IMR-90 (cell line): ENCODE data around the gene DPEP3. TPM values are rescaled to one million over a fixed set of nuclear protein-coding genes. Genes with fewer than 3 reads are reported as not detected.

ENCODE experiments used
- ATAC-seq: fragments of 200-7000 bp; cut with Tn5 transposase; 2 replicates; pipeline ENCODE4 v1.9.1; 2020; ENCODE audit warnings: low read depth, mild to moderate bottlenecking, moderate library complexity
- BruUV-seq: library from RNA; stranded (reverse); fragments of 400-500 nt; replicated peaks from 2 replicates; lab custom pipeline; 2021; lab: Mats Ljungman, UMichigan
- CTCF ChIA-PET: fragments of 300-600 bp; formaldehyde crosslinking; extraction: SDS; loops from one replicate; lab custom pipeline; 2021; ENCODE audit warnings: antibody characterized with exemption; lab: Yijun Ruan, JAX
- POLR2A ChIA-PET: fragments of 300-600 bp; sonication (Branson Sonifier 250); formaldehyde crosslinking; loops from one replicate; lab custom pipeline; 2022; ENCODE audit warnings: antibody characterized with exemption; ENCODE audit not compliant: unreplicated experiment; lab: Charles Lee
- DNase-seq: peaks from one replicate; pipeline ENCODE4 v3.0.0; 2013
- H2AFZ ChIP-seq: replicated peaks from 2 replicates; pipeline ENCODE3; 2013; ENCODE audit warnings: low read length, mild to moderate bottlenecking; ENCODE audit not compliant: poor library complexity
- H2AK5ac ChIP-seq: 2 replicates; pipeline ENCODE4 v1.6.1; 2013; ENCODE audit warnings: low read depth, low read length, inconsistent platforms
- H2AK9ac ChIP-seq: replicated peaks from 2 replicates; pipeline ENCODE3; 2013; ENCODE audit warnings: mild to moderate bottlenecking, low read depth, low read length, moderate library complexity; ENCODE audit not compliant: poor library complexity
- H2BK120ac ChIP-seq: 2 replicates; pipeline ENCODE4 v1.6.1; 2013; ENCODE audit warnings: low read depth, low read length, inconsistent platforms
- H2BK15ac ChIP-seq: 3 replicates; pipeline ENCODE4 v1.6.1; 2013; ENCODE audit warnings: low read depth, low read length, inconsistent platforms
- H2BK20ac ChIP-seq: 2 replicates; pipeline ENCODE4 v1.6.1; 2013; ENCODE audit warnings: low read depth, mild to moderate bottlenecking, inconsistent platforms, low read length, moderate library complexity
- H2BK5ac ChIP-seq: 2 replicates; pipeline ENCODE4 v1.6.1; 2013; ENCODE audit warnings: mild to moderate bottlenecking, low read depth, low read length, inconsistent platforms; ENCODE audit not compliant: poor library complexity, severe bottlenecking
- H3K14ac ChIP-seq: replicated peaks from 2 replicates; pipeline ENCODE4 v1.6.1; 2013; ENCODE audit warnings: low read depth, low read length, inconsistent platforms
- H3K18ac ChIP-seq: 2 replicates; pipeline ENCODE4 v1.6.1; 2013; ENCODE audit warnings: low read depth, low read length, control low read depth
- H3K23ac ChIP-seq: 2 replicates; pipeline ENCODE4 v1.6.1; 2013; ENCODE audit warnings: low read depth, low read length, inconsistent platforms
- H3K27ac ChIP-seq: 2 replicates; pipeline ENCODE4 v1.5.1; 2013; ENCODE audit warnings: mild to moderate bottlenecking, control low read depth, low read length; ENCODE audit not compliant: insufficient read depth
- H3K27me3 ChIP-seq: 2 replicates; pipeline ENCODE4 v1.6.1; 2013; ENCODE audit warnings: low read length; ENCODE audit not compliant: control insufficient read depth, insufficient read depth
- H3K36me3 ChIP-seq: 2 replicates; pipeline ENCODE4 v1.6.1; 2013; ENCODE audit warnings: low read length, mixed read lengths; ENCODE audit not compliant: control insufficient read depth, insufficient read depth
- H3K4ac ChIP-seq: 2 replicates; pipeline ENCODE4 v1.6.1; 2013; ENCODE audit warnings: low read depth, low read length, inconsistent platforms
- H3K4me1 ChIP-seq: 2 replicates; pipeline ENCODE4 v1.6.1; 2013; ENCODE audit warnings: low read length, mixed read lengths; ENCODE audit not compliant: control insufficient read depth, insufficient read depth
- H3K4me2 ChIP-seq: 2 replicates; pipeline ENCODE4 v1.6.1; 2013; ENCODE audit warnings: low read depth, mild to moderate bottlenecking, control low read depth, low read length, moderate library complexity
- H3K4me3 ChIP-seq: 2 replicates; pipeline ENCODE4 v1.5.1; 2013; ENCODE audit warnings: low read depth, mild to moderate bottlenecking, control low read depth, low read length, moderate library complexity; ENCODE audit not compliant: insufficient read depth
- H3K56ac ChIP-seq: 2 replicates; pipeline ENCODE4 v1.6.1; 2013; ENCODE audit warnings: low read length, inconsistent platforms; ENCODE audit not compliant: insufficient read depth; ENCODE audit errors: extremely low read depth
- H3K79me1 ChIP-seq, 2 experiments: 2 replicates each; pipeline ENCODE4 v1.6.1; 2013; ENCODE audit warnings: low read length in 2 of 2, inconsistent platforms in 1 of 2, low read depth in 1 of 2
- H3K9ac ChIP-seq: 2 replicates; pipeline ENCODE4 v1.6.1; 2013; ENCODE audit warnings: low read depth, low read length, control low read depth
- H3K9me1 ChIP-seq: 2 replicates; pipeline ENCODE4 v1.6.1; 2013; ENCODE audit warnings: low read length, inconsistent platforms; ENCODE audit not compliant: insufficient read depth
- H3K9me3 ChIP-seq: 2 replicates; pipeline ENCODE4 v1.6.1; 2013; ENCODE audit warnings: low read length; ENCODE audit not compliant: control insufficient read depth, insufficient read depth
- H4K20me1 ChIP-seq: 2 replicates; pipeline ENCODE4 v1.6.1; 2013; ENCODE audit warnings: low read length, inconsistent platforms; ENCODE audit not compliant: insufficient read depth
- H4K5ac ChIP-seq: 2 replicates; pipeline ENCODE4 v1.6.1; 2013; ENCODE audit warnings: mild to moderate bottlenecking, low read depth, low read length, control low read depth
- H4K8ac ChIP-seq, 2 experiments: 2 replicates each; pipeline ENCODE4 v1.6.1; 2013; ENCODE audit warnings: low read depth in 2 of 2, low read length in 2 of 2, control low read depth in 1 of 2, inconsistent platforms in 1 of 2
- H4K91ac ChIP-seq: 2 replicates; pipeline ENCODE4 v1.6.1; 2013; ENCODE audit warnings: low read depth, low read length, inconsistent platforms; ENCODE audit not compliant: insufficient read depth
- FOS ChIP-seq: fragments of 150-350 bp; IDR thresholded peaks from 2 replicates; pipeline ENCODE4 v1.6.1; 2016; ENCODE audit warnings: low read depth, low read length
- MXI1 ChIP-seq: IDR thresholded peaks from 2 replicates; pipeline ENCODE4 v1.6.1; 2012; ENCODE audit warnings: low read depth, mild to moderate bottlenecking, low read length, moderate library complexity, borderline replicate concordance
- POLR2A ChIP-seq: IDR thresholded peaks from 2 replicates; pipeline ENCODE4 v1.6.1; 2012; ENCODE audit warnings: mild to moderate bottlenecking, low read depth, low read length
- WGBS, 2 experiments: methylation state at CpG; one replicate each; pipeline versions ENCODE4 v1.1.5 to v1.1.7; 2013; ENCODE audit warnings: missing lambda C conversion rate in 2 of 2; ENCODE audit not compliant: insufficient read length in 1 of 2; ENCODE audit errors: extremely low coverage in 2 of 2; 5-methylcytosine and 5-hydroxymethylcytosine counted together
- dilution Hi-C: fragments of 300-500 bp; cut with HindIII; formaldehyde crosslinking; loops from one replicate; pipeline ENCODE4 v1.14.3; 2018; ENCODE audit warnings: low sequenced_read_pairs; ENCODE audit not compliant: unreplicated experiment
- in situ Hi-C: fragments of 300-500 bp; cut with MboI; formaldehyde crosslinking; loops from 3 replicates; pipeline ENCODE4 v1.14.3; 2019; ENCODE audit warnings: low sequenced_read_pairs, inconsistent platforms, mixed read lengths
- intact Hi-C: fragments of 100-400 bp; cut with micrococcal nuclease; formaldehyde crosslinking; loops from 2 replicates; pipeline ENCODE4 v1.10.0; 2022
- polyA plus RNA-seq, 3 experiments: library from polyadenylated mRNA; depleted of rRNA; stranded (reverse); fragments of >200 nt; gene quantifications; 2 replicates each; pipeline ENCODE4 v1.2.3, GENCODE V29; 2012; ENCODE audit warnings: low replicate concordance in 1 of 3
- total RNA-seq: library from RNA; depleted of rRNA; stranded (reverse); fragments of >200 nt; gene quantifications from 2 replicates; pipeline ENCODE4 v1.2.3, GENCODE V29; 2012

DPEP3 gene
- total and polyA plus RNA-seq, 2 of the 4 experiments (the other 2 are of a cell fraction): not detected

- WGBS, 2 experiments: 1% methylated on average over 40 of the region's 45 CpGs; no CpG with 5 or more reads in 1 of the 2 experiments
- BruUV-seq: no TSS peak
- TF ChIP-seq MXI1: peak; percentile 18; the same call in 1 of the 2 replicates
- no peak; the same call in 1 of the 2 replicates for TF ChIP-seq POLR2A
- TF ChIP-seq FOS: no peak
- Histone ChIP-seq H2AK5ac (peak overlapping the region; percentile 99), H3K4me3 (peak overlapping the region; percentile 100), H3K27ac (peak overlapping the region; percentile 99), H3K9ac (peak overlapping the region; percentile 100), H3K14ac (peak overlapping the region; percentile 95), H4K91ac (peak overlapping the region; percentile 95), H3K9me3 (no peaks in the 10 kb centered on the region), H3K4me2 (peak overlapping the region; percentile 93), H3K27me3 (no peaks in the 10 kb centered on the region), H3K23ac (peak overlapping the region; percentile 98), H2BK15ac (0 out of 3 replicates have a peak overlapping the region, but pooled peaks have one; percentile 50), H3K18ac (peak overlapping the region; percentile 96), H4K8ac (peak overlapping the region; percentile 90 to 96), H2AK9ac (peak overlapping the region; percentile 100), H3K79me1 (peaks cover 19 to 53% of the 10 kb centered on the region in 2 experiments), H4K20me1 (peaks cover 47% of the 10 kb centered on the region), H3K36me3 (peaks cover 16% of the 10 kb centered on the region), H2BK20ac (no peak overlapping the region; the same call in 1 of the 2 replicates), H3K4me1 (peaks cover 34% of the 10 kb centered on the region), H2BK5ac (peak overlapping the region; percentile 92), H2AFZ (peak overlapping the region; percentile 90), H3K56ac (peak overlapping the region; percentile 85), H3K4ac (peak overlapping the region; percentile 99), H2BK120ac (peak overlapping the region; percentile 81), H4K5ac (peak overlapping the region; percentile 98), H3K9me1 (peaks cover 37% of the 10 kb centered on the region)
- CTCF ChIA-PET: interaction anchor here (1.4 kb wide), 1 partner anchor 23 kb away, joined by 3 read pairs; no protein-coding TSS in a partner anchor
- POLR2A ChIA-PET: no interaction called here
- ATAC-seq (peak; percentile 48), DNase-seq (peak; percentile 25)
- dilution Hi-C loops: no loop called here
- in situ Hi-C loops: no loop called here
- intact Hi-C loops: loop anchor here (10.0 kb wide), 1 partner anchor 257 kb away; no protein-coding TSS in a partner anchor
Measured at GRCh38 chr16:67967958-67968399, 12.3 kb downstream of the DPEP3 start.
